ENCODE data around the gene SLC22A6. TPM values are rescaled to one million over a fixed set of nuclear protein-coding genes. Genes with fewer than 3 reads are reported as not detected.

Gene SLC22A6
- polyA plus RNA-seq, 2 of the 4 experiments (the other 2 are of a cell fraction), result not detected

DNA sequence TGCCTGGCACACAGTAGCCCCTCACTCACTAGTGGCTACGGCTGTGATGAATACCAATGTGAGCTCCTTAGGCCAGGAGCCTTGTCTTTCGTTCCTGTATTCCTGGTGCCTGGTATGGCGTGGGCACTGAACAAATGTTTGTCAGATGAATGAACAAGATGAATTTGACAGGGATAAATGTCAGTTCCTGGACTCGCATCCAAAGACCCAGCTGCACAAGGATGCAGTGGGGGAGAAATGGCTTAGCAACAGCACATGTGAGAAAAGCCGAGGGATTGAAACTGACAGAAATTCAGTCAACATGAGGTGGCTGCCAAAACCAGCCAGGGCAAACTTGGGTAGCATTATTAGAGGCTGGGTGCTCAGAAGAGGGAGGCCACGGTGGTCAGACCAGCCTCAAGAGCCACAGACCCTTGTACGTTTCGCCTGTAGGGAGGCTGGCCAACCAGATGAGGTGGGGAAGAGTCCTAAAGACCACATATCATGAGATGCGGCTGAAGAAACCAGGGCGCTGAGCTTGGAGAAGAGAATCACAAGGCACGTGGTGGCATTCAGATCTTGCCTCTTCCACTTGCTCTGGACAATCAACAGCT is 38.6 kb upstream of the SLC22A6 start:
- Histone ChIP-seq H3K4me1 (no peaks in the 10 kb centered on the region), H3K9me3 (0 out of 3 replicates have a peak, but pooled peaks cover under 1% of the 10 kb centered on the region), H3K4me3 (no peak overlapping the region), H3K27ac (no peak overlapping the region), H3K4me2 (no peak overlapping the region)
- TF ChIP-seq FOSB (CRISPR knock-in tag; IDR thresholded peaks at IDR 0.05) (no peak), GATA3 (IDR thresholded peaks at IDR 0.05; ENCODE audit: borderline replicate concordance) (no peak), BHLHE40 (IDR thresholded peaks at IDR 0.05; ENCODE audit: low read depth, low read length) (no peak), TP53 (CRISPR knock-in tag; IDR thresholded peaks at IDR 0.05) (no peak), E2F6 (IDR thresholded peaks at IDR 0.05; ENCODE audit: borderline replicate concordance, low read depth) (no peak), PBX3 (IDR thresholded peaks at IDR 0.05) (no peak), POLR2AphosphoS2 (conservative IDR thresholded peaks at IDR 0.05; ENCODE audit: low read length) (no peak), RFX5 (IDR thresholded peaks at IDR 0.05) (no peak)
- DNase-seq (ENCODE audit: low read depth in 1 of 2, low spot score in 1 of 2) (no peak), FAIRE-seq (no peak), ATAC-seq (peak in 1 of 2 experiments; percentile 8; a peak in 2 of 6 replicates)
- CTCF ChIA-PET, result interaction anchor here (0.6 to 8.5 kb wide), 32 partner anchors 8 to 634 kb away, joined by 3 to 461 read pairs (median 4); partner anchors contain the start of gene SLC22A8
- POLR2A ChIA-PET, result interaction anchor here (0.5 kb wide), 1 partner anchor 11 kb away, joined by 3 read pairs; no protein-coding TSS in a partner anchor
- WGBS (ENCODE audit: missing lambda C conversion rate), result 73% methylated on average over 11 of the region's 11 CpGs

DNA sequence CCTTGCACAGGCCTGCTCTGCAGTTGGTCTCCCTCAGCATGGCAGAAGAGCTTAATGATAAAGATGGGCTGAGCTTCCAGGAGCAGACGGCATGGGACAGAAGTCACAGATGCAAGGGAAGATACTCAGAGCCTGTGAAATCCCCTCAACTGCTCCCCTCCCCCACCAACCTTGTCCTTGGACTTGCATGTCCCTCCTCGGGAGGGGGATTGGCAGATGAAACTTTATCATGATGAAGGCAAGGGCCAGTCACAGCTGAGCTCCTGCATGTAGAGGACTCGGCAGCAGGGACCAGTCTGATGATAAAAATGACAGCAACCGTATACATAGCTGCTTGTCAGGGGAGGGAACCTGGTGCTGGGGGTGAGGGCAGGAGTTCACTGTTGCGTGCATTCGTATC is 37.7 kb upstream of the SLC22A6 start:
- H3K4me2 ChIP-seq, result no peak overlapping the region
- H3K9me3 ChIP-seq, result no peaks in the 10 kb centered on the region
- no peak overlapping the region for H3K27ac ChIP-seq
- H3K4me1 ChIP-seq, result no peaks in the 10 kb centered on the region
- DNase-seq (ENCODE audit: low read depth in 1 of 2, low spot score in 1 of 2), result no peak
- H3K4me3 ChIP-seq, result no peak overlapping the region
- ChIA-PET CTCF (interaction anchor here (1.2 to 8.5 kb wide), 11 partner anchors 8 to 124 kb away, joined by 3 to 461 read pairs (median 14); partner anchors contain the start of gene SLC22A8), POLR2A (no interaction called here)
- FAIRE-seq, result no peak
- no peak for TF ChIP-seq RFX5 (IDR thresholded peaks at IDR 0.05)
- no peak for TF ChIP-seq NFE2L2 (conservative IDR thresholded peaks at IDR 0.05; ENCODE audit: low read length)
- no peak for TF ChIP-seq BHLHE40 (IDR thresholded peaks at IDR 0.05; ENCODE audit: low read depth, low read length)
- no peak for TF ChIP-seq HOXB5 (CRISPR knock-in tag; IDR thresholded peaks at IDR 0.05)
- no peak for TF ChIP-seq ELK1 (IDR thresholded peaks at IDR 0.05; ENCODE audit: low read depth, low read length)
- TF ChIP-seq EHMT2 (IDR thresholded peaks at IDR 0.05; ENCODE audit: low read depth), result no peak
- no peak for TF ChIP-seq TP53 (CRISPR knock-in tag; IDR thresholded peaks at IDR 0.05)
- 57% methylated on average over 5 of the region's 6 CpGs for WGBS (ENCODE audit: missing lambda C conversion rate)
- no peak for ATAC-seq

GRCh38 chr11:63020671-63021291 is 36.0 kb upstream of the SLC22A6 start:
- Histone ChIP-seq H3K4me1 (no peaks in the 10 kb centered on the region), H3K4me3 (no peak overlapping the region), H3K9me3 (no peaks in the 10 kb centered on the region), H3K27ac (no peak overlapping the region), H3K4me2 (no peak overlapping the region)
- CTCF ChIA-PET, result interaction anchor here (0.7 to 8.5 kb wide), 9 partner anchors 9 to 187 kb away, joined by 3 to 461 read pairs (median 6); no protein-coding TSS in a partner anchor
- peak; percentile 31 to 36 for DNase-seq (ENCODE audit: low read depth in 1 of 2, low spot score in 1 of 2)
- no peak for TF ChIP-seq ATOH8 (CRISPR knock-in tag; IDR thresholded peaks at IDR 0.05; ENCODE audit: low read depth)
- TF ChIP-seq SMC3 (IDR thresholded peaks at IDR 0.05), result 0 out of 3 replicates have a peak, but pooled peaks have one; percentile 19
- TF ChIP-seq HEYL (CRISPR knock-in tag; IDR thresholded peaks at IDR 0.05), result no peak
- TF ChIP-seq CTCF (IDR thresholded peaks at IDR 0.05), result peak; percentile 34
- peak in 1 of 2 experiments; percentile 36; a peak in 2 of 5 replicates for TF ChIP-seq RAD21 (conservative IDR thresholded peaks at IDR 0.05 in 1 of 2, IDR thresholded peaks at IDR 0.05 in 1 of 2)
- no peak for TF ChIP-seq JUNB (IDR thresholded peaks at IDR 0.05)
- no peak for FAIRE-seq
- ATAC-seq, result peak in 1 of 2 experiments; percentile 59; a peak in 3 of 6 replicates
- POLR2A ChIA-PET, result no interaction called here
- 50% methylated on average over 24 of the region's 24 CpGs for WGBS (ENCODE audit: missing lambda C conversion rate)

Measured in A549 (cell line).